ENCODE measurements around the gene FHL3. TPM values are rescaled to one million over a fixed set of nuclear protein-coding genes. Genes with fewer than 3 reads are reported as not detected.

FHL3 gene
- total RNA-seq, 4 donors from 2014 or later, result 3.0 to 19.1 (median 12.2) TPM

- Histone ChIP-seq H3K36me3 (peaks cover 0 to 44% (median 18%) of the 10 kb centered on the region in 4 donors), H3K27ac (no peak overlapping the region), H3K27me3 (peaks cover 8% of the 10 kb centered on the region), H3K4me1 (peaks cover 14 to 19% (median 18%) of the 10 kb centered on the region in 4 donors), H3K4me3 (no peak overlapping the region), H3K9me3 (no peaks in the 10 kb centered on the region)
- in situ Hi-C loops (cut with MboI; ENCODE audit: low pct_ligation_motif_present in 1 of 4, low pct_unique_long_range_greater_than_20kb in 1 of 4, low sequenced_read_pairs in 3 of 4), result loop anchor here in 2 of 4 donors (10.0 to 25.0 kb wide), 2 partner anchors 809 to 812 kb away; no protein-coding TSS in a partner anchor
- TF ChIP-seq POLR2A (IDR thresholded peaks at IDR 0.05), result no peak
- intact Hi-C loops (cut with DNase I; ENCODE audit: low total_unique reads), result no loop called here
- no peak for DNase-seq
- 89% methylated on average over 6 of the region's 6 CpGs; no CpG with 5 or more reads in 1 of the 2 donors for WGBS, 2 donors (ENCODE audit: low coverage in 1 of 2)
Measured at GRCh38 chr1:38025664-38026063, 20.4 kb upstream of the FHL3 start.

GRCh38 chr1:38025233-38025632 lies 19.9 kb upstream of the FHL3 start:
- Histone ChIP-seq H3K4me1 (peaks cover 10 to 16% (median 14%) of the 10 kb centered on the region in 4 donors), H3K27ac (no peak overlapping the region), H3K36me3 (peaks cover 0 to 48% (median 19%) of the 10 kb centered on the region in 4 donors), H3K9me3 (no peaks in the 10 kb centered on the region), H3K27me3 (peaks cover 8% of the 10 kb centered on the region), H3K4me3 (no peak overlapping the region)
- 89 to 100% methylated on average over 2 of the region's 2 CpGs for WGBS, 2 donors (ENCODE audit: low coverage in 1 of 2)
- intact Hi-C loops (cut with DNase I; ENCODE audit: low total_unique reads) (no loop called here), in situ Hi-C loops (cut with MboI; ENCODE audit: low pct_ligation_motif_present in 1 of 4, low pct_unique_long_range_greater_than_20kb in 1 of 4, low sequenced_read_pairs in 3 of 4) (loop anchor here in 2 of 4 donors (10.0 to 25.0 kb wide), 2 partner anchors 810 to 812 kb away; no protein-coding TSS in a partner anchor)
- DNase-seq, result no peak
- no peak for TF ChIP-seq POLR2A (IDR thresholded peaks at IDR 0.05)
- TF ChIP-seq CTCF (IDR thresholded peaks at IDR 0.05), result no peak
- no peak for TF ChIP-seq EP300 (IDR thresholded peaks at IDR 0.05; ENCODE audit: low read depth)
- TF ChIP-seq POLR2AphosphoS5 (IDR thresholded peaks at IDR 0.05), result no peak

GRCh38 chr1:38022810-38023209 lies 17.5 kb upstream of the FHL3 start:
- Histone ChIP-seq H3K27me3 (no peaks in the 10 kb centered on the region), H3K9me3 (no peaks in the 10 kb centered on the region), H3K27ac (no peak overlapping the region), H3K4me3 (no peak overlapping the region), H3K4me1 (no peaks in the 10 kb centered on the region), H3K36me3 (peaks cover 0 to 71% (median 30%) of the 10 kb centered on the region in 4 donors)
- intact Hi-C loops (cut with DNase I; ENCODE audit: low total_unique reads), result no loop called here
- no peak for TF ChIP-seq POLR2A (IDR thresholded peaks at IDR 0.05)
- TF ChIP-seq POLR2AphosphoS5 (IDR thresholded peaks at IDR 0.05), result no peak
- no peak for TF ChIP-seq CTCF (IDR thresholded peaks at IDR 0.05)
- TF ChIP-seq EP300 (IDR thresholded peaks at IDR 0.05; ENCODE audit: low read depth), result no peak
- WGBS, 2 donors (ENCODE audit: low coverage in 1 of 2), result 82 to 93% methylated on average over 3 of the region's 3 CpGs
- in situ Hi-C loops (cut with MboI; ENCODE audit: low pct_ligation_motif_present in 1 of 4, low pct_unique_long_range_greater_than_20kb in 1 of 4, low sequenced_read_pairs in 3 of 4), result loop anchor here in 1 of 4 donors (10.0 kb wide), 1 partner anchor 812 kb away; no protein-coding TSS in a partner anchor
- no peak for DNase-seq

GRCh38 chr1:38021969-38022368 lies 16.7 kb upstream of the FHL3 start:
- 95% methylated on average over 5 of the region's 5 CpGs; no CpG with 5 or more reads in 1 of the 2 donors for WGBS, 2 donors (ENCODE audit: low coverage in 1 of 2)
- DNase-seq, result no peak
- no peak overlapping the region for H3K4me3 ChIP-seq
- no peak overlapping the region for H3K27ac ChIP-seq
- H3K9me3 ChIP-seq, result no peaks in the 10 kb centered on the region
- peaks cover 0 to 4% (median 0%) of the 10 kb centered on the region in 4 donors for H3K4me1 ChIP-seq
- intact Hi-C loops (cut with DNase I; ENCODE audit: low total_unique reads) (no loop called here), in situ Hi-C loops (cut with MboI; ENCODE audit: low pct_ligation_motif_present in 1 of 4, low pct_unique_long_range_greater_than_20kb in 1 of 4, low sequenced_read_pairs in 3 of 4) (loop anchor here in 1 of 4 donors (10.0 kb wide), 1 partner anchor 813 kb away; no protein-coding TSS in a partner anchor)
- H3K36me3 ChIP-seq, result peaks cover 0 to 79% (median 31%) of the 10 kb centered on the region in 4 donors
- H3K27me3 ChIP-seq, result no peaks in the 10 kb centered on the region
- TF ChIP-seq POLR2A (IDR thresholded peaks at IDR 0.05) (no peak), POLR2AphosphoS5 (IDR thresholded peaks at IDR 0.05) (no peak), EP300 (IDR thresholded peaks at IDR 0.05; ENCODE audit: low read depth) (no peak), CTCF (IDR thresholded peaks at IDR 0.05) (no peak)
